ENCODE results near the gene KNTC1. TPM values are rescaled to one million over a fixed set of nuclear protein-coding genes. Genes with fewer than 3 reads are reported as not detected.
"Not testable (repeated sequence)": the region's sequence is repeated elsewhere in the genome, so short reads cannot be mapped to it uniquely, and the experiment has no call there.

The KNTC1 gene
- total and polyA plus RNA-seq, 8 donors = 2.4 to 47.0 (median 14.1) TPM

GRCh38 chr12:122569288-122569687 lies 42.2 kb downstream of the KNTC1 start:
- intact Hi-C loops (cut with DNase I; ENCODE audit: low total_unique reads) = no loop called here
- Histone ChIP-seq H3K27me3 (no peaks in the 10 kb centered on the region), H3K9me3 (no peaks in the 10 kb centered on the region), H3K27ac (no peak overlapping the region), H3K36me3 (peaks cover 0 to 61% (median 42%) of the 10 kb centered on the region in 4 donors), H3K4me1 (no peaks in the 10 kb centered on the region), H3K4me3 (no peak overlapping the region)
- WGBS, 5 donors = 95 to 98% (median 96%) methylated on average over 5 of the region's 5 CpGs
- DNase-seq = no peak
- TF ChIP-seq CTCF (IDR thresholded peaks at IDR 0.05) (no peak), POLR2A (IDR thresholded peaks at IDR 0.05) (no peak), POLR2AphosphoS5 (IDR thresholded peaks at IDR 0.05) (no peak), EP300 (IDR thresholded peaks at IDR 0.05) (no peak)

GRCh38 chr12:122570006-122570405 lies 43.0 kb downstream of the KNTC1 start:
- H3K27me3 ChIP-seq; H3K27ac ChIP-seq; intact Hi-C loops (cut with DNase I; ENCODE audit: low total_unique reads); DNase-seq; H3K9me3 ChIP-seq; H3K4me1 ChIP-seq; H3K4me3 ChIP-seq: not testable (repeated sequence)
- 81 to 94% (median 92%) methylated on average over 3 of the region's 3 CpGs for WGBS, 5 donors
- peaks cover 3 to 64% (median 47%) of the 10 kb centered on the region in 4 donors for H3K36me3 ChIP-seq

GRCh38 chr12:122571821-122572220 lies 44.8 kb downstream of the KNTC1 start:
- H3K36me3 ChIP-seq = peaks cover 9 to 82% (median 65%) of the 10 kb centered on the region in 4 donors
- no peak for TF ChIP-seq POLR2AphosphoS5 (IDR thresholded peaks at IDR 0.05)
- TF ChIP-seq EP300 (IDR thresholded peaks at IDR 0.05) = no peak
- TF ChIP-seq CTCF (IDR thresholded peaks at IDR 0.05) = no peak
- no peak for TF ChIP-seq POLR2A (IDR thresholded peaks at IDR 0.05)

GRCh38 chr12:122583294-122583693 lies 56.2 kb downstream of the KNTC1 start:
- H3K9me3 ChIP-seq; DNase-seq; intact Hi-C loops (cut with DNase I; ENCODE audit: low total_unique reads); H3K4me3 ChIP-seq; H3K4me1 ChIP-seq; H3K27ac ChIP-seq; H3K27me3 ChIP-seq: not testable (repeated sequence)
- WGBS, 5 donors = 89 to 100% (median 94%) methylated on average over 2 of the region's 2 CpGs
- peaks cover 12 to 77% (median 69%) of the 10 kb centered on the region in 4 donors for H3K36me3 ChIP-seq

More at GRCh38 chr12:122571821-122572220, 44.8 kb downstream of the KNTC1 start:
- Histone ChIP-seq H3K9me3 (no peaks in the 10 kb centered on the region), H3K4me3 (no peak overlapping the region), H3K27me3 (no peaks in the 10 kb centered on the region), H3K27ac (no peak overlapping the region), H3K4me1 (no peaks in the 10 kb centered on the region)
- intact Hi-C loops (cut with DNase I; ENCODE audit: low total_unique reads) = no loop called here
- DNase-seq = no peak
- 88 to 92% (median 90%) methylated on average over 6 of the region's 6 CpGs for whole genome bisulfite sequencing, 5 donors

GRCh38 chr12:122584177-122584863 lies 57.3 kb downstream of the KNTC1 start:
- Histone ChIP-seq H3K27ac (no peak overlapping the region), H3K9me3 (no peaks in the 10 kb centered on the region), H3K4me3 (no peak overlapping the region), H3K4me1 (no peaks in the 10 kb centered on the region), H3K27me3 (no peaks in the 10 kb centered on the region), H3K36me3 (peaks cover 12 to 84% (median 67%) of the 10 kb centered on the region in 4 donors)
- WGBS, 5 donors = 92 to 98% (median 96%) methylated on average over 4 of the region's 4 CpGs
- TF ChIP-seq CTCF (IDR thresholded peaks at IDR 0.05) (no peak), EP300 (IDR thresholded peaks at IDR 0.05) (no peak), POLR2A (IDR thresholded peaks at IDR 0.05) (no peak), POLR2AphosphoS5 (IDR thresholded peaks at IDR 0.05) (no peak)
- intact Hi-C loops (cut with DNase I; ENCODE audit: low total_unique reads) = no loop called here
- DNase-seq = no peak

Measured in stomach (tissue), 9 donors.